ENCODE results near the gene CNOT8.

GRCh38 chr5:154923441-154924430 lies 65.3 kb downstream of the CNOT8 start:
- TF ChIP-seq, protein P1, sequence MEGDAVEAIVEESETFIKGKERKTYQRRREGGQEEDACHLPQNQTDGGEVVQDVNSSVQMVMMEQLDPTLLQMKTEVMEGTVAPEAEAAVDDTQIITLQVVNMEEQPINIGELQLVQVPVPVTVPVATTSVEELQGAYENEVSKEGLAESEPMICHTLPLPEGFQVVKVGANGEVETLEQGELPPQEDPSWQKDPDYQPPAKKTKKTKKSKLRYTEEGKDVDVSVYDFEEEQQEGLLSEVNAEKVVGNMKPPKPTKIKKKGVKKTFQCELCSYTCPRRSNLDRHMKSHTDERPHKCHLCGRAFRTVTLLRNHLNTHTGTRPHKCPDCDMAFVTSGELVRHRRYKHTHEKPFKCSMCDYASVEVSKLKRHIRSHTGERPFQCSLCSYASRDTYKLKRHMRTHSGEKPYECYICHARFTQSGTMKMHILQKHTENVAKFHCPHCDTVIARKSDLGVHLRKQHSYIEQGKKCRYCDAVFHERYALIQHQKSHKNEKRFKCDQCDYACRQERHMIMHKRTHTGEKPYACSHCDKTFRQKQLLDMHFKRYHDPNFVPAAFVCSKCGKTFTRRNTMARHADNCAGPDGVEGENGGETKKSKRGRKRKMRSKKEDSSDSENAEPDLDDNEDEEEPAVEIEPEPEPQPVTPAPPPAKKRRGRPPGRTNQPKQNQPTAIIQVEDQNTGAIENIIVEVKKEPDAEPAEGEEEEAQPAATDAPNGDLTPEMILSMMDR (IDR thresholded peaks at IDR 0.05; ENCODE audit: poor library complexity, severe bottlenecking), result no peak
- TF ChIP-seq REST (IDR thresholded peaks at IDR 0.05; ENCODE audit: borderline replicate concordance), result no peak
- no peak for TF ChIP-seq RAD21 (conservative IDR thresholded peaks at IDR 0.05)
- no peak for TF ChIP-seq POLR2AphosphoS5 (IDR thresholded peaks at IDR 0.05)
